Right atrium auricular region (tissue), 2 donors: ENCODE results near the gene BTBD17. TPM values are rescaled to one million over a fixed set of nuclear protein-coding genes. Genes with fewer than 3 reads are reported as not detected.

Source experiments
- DNase-seq: peaks from one replicate; pipeline ENCODE4 v3.0.0-alpha.2; 2019; ENCODE audit warnings: low spot score
- H3K27ac ChIP-seq, 2 donors: fragments of 200-600 bp; sonication (generic); 1 replicate in 1 of 2; 2 replicates in 1 of 2; pipeline ENCODE4 v1.5.1; 2016 to 2019
- H3K27me3 ChIP-seq, 2 donors: fragments of 200-600 bp; sonication (generic); one replicate each; pipeline versions ENCODE4 v1.5.1 to v1.6.0; 2017 to 2019
- H3K36me3 ChIP-seq: fragments of 200-600 bp; sonication (generic); one replicate; pipeline ENCODE4 v1.5.1; 2016
- H3K4me1 ChIP-seq, 2 donors: fragments of 200-600 bp; sonication (generic); one replicate each; pipeline versions ENCODE4 v1.5.1 to v1.6.0; 2017 to 2019
- H3K4me3 ChIP-seq, 2 donors: fragments of 200-600 bp; sonication (generic); 1 replicate in 1 of 2; 2 replicates in 1 of 2; pipeline ENCODE4 v1.5.1; 2017 to 2019; ENCODE audit warnings: mild to moderate bottlenecking in 1 of 2, moderate library complexity in 1 of 2
- H3K9me3 ChIP-seq, 2 donors: fragments of 200-600 bp; sonication (generic); one replicate each; pipeline ENCODE4 v1.5.1; 2019
- CTCF ChIP-seq, 2 donors: fragments of 200-600 bp; sonication (generic); IDR thresholded peaks; one replicate each; pipeline ENCODE4 v1.5.1; 2019; ENCODE audit warnings: antibody characterized with exemption in 2 of 2
- total RNA-seq, 2 donors: library from RNA; depleted of rRNA; stranded (reverse); fragments of >200 nt; gene quantifications; one replicate each; pipeline ENCODE4 v1.1.0, GENCODE V29; 2016

Gene BTBD17
- total RNA-seq, 2 donors from 2014 or later, result not detected

- H3K27me3 ChIP-seq, result no peaks in the 10 kb centered on the region
- peaks cover 0 to 16% of the 10 kb centered on the region in 2 donors for H3K4me1 ChIP-seq
- no peak for TF ChIP-seq CTCF (IDR thresholded peaks at IDR 0.05)
- no peaks in the 10 kb centered on the region for H3K9me3 ChIP-seq
- no peak overlapping the region for H3K27ac ChIP-seq
- H3K36me3 ChIP-seq, result no peaks in the 10 kb centered on the region
- no peak overlapping the region for H3K4me3 ChIP-seq
- no peak for DNase-seq
Measured at GRCh38 chr17:74330446-74330845, 31.2 kb downstream of the BTBD17 start.

DNA sequence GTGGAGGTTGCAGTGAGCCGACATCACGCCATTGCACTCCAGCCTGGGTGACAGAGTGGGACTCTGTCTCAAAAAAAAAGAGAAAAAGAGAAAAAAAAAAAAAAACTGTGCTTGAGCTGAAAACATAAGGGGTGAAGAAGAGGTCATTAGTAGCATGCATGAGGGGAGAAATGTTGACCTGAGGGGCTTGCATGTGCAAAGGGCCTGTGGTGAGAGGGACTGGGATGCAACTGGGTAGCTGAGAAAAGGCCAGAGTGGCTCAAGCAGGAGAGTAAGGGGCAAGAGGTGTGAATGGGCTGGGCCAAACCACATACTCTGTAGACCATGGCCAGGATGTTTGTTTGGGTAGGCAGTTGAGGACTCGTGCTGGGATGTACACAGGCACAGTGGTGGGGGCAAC is 32.3 kb downstream of the BTBD17 start:
- H3K36me3 ChIP-seq, result no peaks in the 10 kb centered on the region
- no peak overlapping the region for H3K27ac ChIP-seq
- TF ChIP-seq CTCF (IDR thresholded peaks at IDR 0.05), result no peak
- H3K27me3 ChIP-seq, result no peaks in the 10 kb centered on the region
- no peak for DNase-seq
- peaks cover 0 to 22% of the 10 kb centered on the region in 2 donors for H3K4me1 ChIP-seq
- H3K4me3 ChIP-seq, result no peak overlapping the region
- H3K9me3 ChIP-seq, result no peaks in the 10 kb centered on the region

DNA sequence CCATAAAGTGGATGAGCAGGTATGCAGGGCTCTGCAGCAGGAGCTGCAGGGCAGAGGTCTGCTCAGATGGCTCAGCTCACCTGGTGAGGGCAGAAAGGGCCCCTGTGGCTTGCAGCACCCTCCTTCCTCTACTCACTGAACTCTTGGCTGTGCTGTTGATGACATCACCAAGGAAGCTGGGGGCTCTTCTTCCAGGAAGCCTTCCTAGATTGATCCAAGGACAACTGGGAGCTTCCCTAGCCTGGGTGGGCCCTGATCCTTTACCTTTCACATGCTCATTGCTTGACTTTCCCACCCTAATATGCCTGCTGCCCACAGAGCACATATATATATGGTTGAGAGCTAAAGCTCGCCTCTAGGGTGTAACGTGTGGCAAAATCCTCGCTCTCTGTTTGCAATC is 33.2 kb downstream of the BTBD17 start:
- H3K9me3 ChIP-seq, result no peaks in the 10 kb centered on the region
- no peak for DNase-seq
- H3K4me1 ChIP-seq, result peaks cover 0 to 22% of the 10 kb centered on the region in 2 donors
- H3K27ac ChIP-seq, result no peak overlapping the region
- H3K4me3 ChIP-seq, result no peak overlapping the region
- no peak for TF ChIP-seq CTCF (IDR thresholded peaks at IDR 0.05)
- H3K36me3 ChIP-seq, result no peaks in the 10 kb centered on the region
- H3K27me3 ChIP-seq, result no peaks in the 10 kb centered on the region

- H3K27ac ChIP-seq, result peak overlapping the region in 1 of 2 donors; percentile 33
- no peaks in the 10 kb centered on the region for H3K36me3 ChIP-seq
- no peaks in the 10 kb centered on the region for H3K9me3 ChIP-seq
- TF ChIP-seq CTCF (IDR thresholded peaks at IDR 0.05), result no peak
- peak overlapping the region; percentile 26 to 49 for H3K4me3 ChIP-seq
- DNase-seq, result no peak
- peaks cover 0 to 22% of the 10 kb centered on the region in 2 donors for H3K4me1 ChIP-seq
- H3K27me3 ChIP-seq, result no peaks in the 10 kb centered on the region
Measured at GRCh38 chr17:74326506-74326905, 35.2 kb downstream of the BTBD17 start.

DNA sequence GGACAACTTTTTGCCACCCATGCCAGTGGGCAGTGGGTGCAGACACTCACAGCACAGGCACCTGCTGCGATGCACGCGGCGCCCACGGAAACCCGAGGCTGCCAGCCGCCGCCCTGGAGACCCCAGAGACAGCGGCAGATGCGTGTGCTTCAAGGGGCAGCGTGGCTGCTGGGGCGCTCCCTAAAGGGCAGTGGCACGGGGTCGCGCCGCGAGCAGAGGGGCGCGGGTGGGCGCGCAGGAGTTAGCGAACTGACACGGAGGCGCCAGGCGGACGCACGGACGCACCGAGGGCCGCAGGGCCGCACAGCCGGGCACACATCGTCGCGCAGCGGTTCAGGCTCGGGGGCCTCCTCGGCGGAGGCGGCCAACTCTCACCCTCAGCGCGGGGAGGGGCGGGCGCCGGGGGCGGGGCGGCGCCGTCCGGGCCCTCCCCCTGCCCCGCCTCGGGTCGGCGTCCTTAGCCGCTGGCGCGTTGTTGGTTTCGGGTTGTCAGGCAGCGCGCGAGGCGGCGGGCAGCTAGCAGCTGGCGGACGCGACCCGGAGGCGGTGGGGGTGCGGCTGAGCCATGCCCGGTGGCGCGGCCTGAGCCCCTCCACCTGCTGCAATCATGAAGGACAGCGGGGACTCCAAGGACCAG is 35.8 kb downstream of the BTBD17 start, which contains the start of gene KIF19:
Gene KIF19 (plus strand): TSS at position 484 of the 637 bp plus-strand sequence. CDS start 124 bp downstream, at position 608.
- H3K36me3 ChIP-seq, result no peaks in the 10 kb centered on the region
- TF ChIP-seq CTCF (IDR thresholded peaks at IDR 0.05), result no peak
- no peak for DNase-seq
- H3K9me3 ChIP-seq, result no peaks in the 10 kb centered on the region
- peak within 1 kb of the TSS in 1 of 2 donors; percentile 33 for H3K27ac ChIP-seq
- peaks cover 0 to 22% of the 10 kb centered on the region in 2 donors for H3K4me1 ChIP-seq
- peak within 1 kb of the TSS; percentile 26 to 49 for H3K4me3 ChIP-seq
- no peaks in the 10 kb centered on the region for H3K27me3 ChIP-seq

- H3K4me3 ChIP-seq, result peak overlapping the region in 1 of 2 donors; percentile 49
- DNase-seq, result no peak
- TF ChIP-seq CTCF (IDR thresholded peaks at IDR 0.05), result no peak
- no peaks in the 10 kb centered on the region for H3K36me3 ChIP-seq
- H3K9me3 ChIP-seq, result no peaks in the 10 kb centered on the region
- H3K27me3 ChIP-seq, result no peaks in the 10 kb centered on the region
- peak overlapping the region in 1 of 2 donors; percentile 33 for H3K27ac ChIP-seq
- H3K4me1 ChIP-seq, result peaks cover 0 to 22% of the 10 kb centered on the region in 2 donors
Measured at GRCh38 chr17:74325376-74325742, 36.3 kb downstream of the BTBD17 start.
